G401.6 (cell line): ENCODE measurements around the gene TBCD.

ENCODE experiments used
- FAIRE-seq: peaks from 2 replicates; lab custom pipeline; 2012; peaks lifted over from hg19 to GRCh38; lab: Jason Lieb, UNC

The TBCD gene

DNA sequence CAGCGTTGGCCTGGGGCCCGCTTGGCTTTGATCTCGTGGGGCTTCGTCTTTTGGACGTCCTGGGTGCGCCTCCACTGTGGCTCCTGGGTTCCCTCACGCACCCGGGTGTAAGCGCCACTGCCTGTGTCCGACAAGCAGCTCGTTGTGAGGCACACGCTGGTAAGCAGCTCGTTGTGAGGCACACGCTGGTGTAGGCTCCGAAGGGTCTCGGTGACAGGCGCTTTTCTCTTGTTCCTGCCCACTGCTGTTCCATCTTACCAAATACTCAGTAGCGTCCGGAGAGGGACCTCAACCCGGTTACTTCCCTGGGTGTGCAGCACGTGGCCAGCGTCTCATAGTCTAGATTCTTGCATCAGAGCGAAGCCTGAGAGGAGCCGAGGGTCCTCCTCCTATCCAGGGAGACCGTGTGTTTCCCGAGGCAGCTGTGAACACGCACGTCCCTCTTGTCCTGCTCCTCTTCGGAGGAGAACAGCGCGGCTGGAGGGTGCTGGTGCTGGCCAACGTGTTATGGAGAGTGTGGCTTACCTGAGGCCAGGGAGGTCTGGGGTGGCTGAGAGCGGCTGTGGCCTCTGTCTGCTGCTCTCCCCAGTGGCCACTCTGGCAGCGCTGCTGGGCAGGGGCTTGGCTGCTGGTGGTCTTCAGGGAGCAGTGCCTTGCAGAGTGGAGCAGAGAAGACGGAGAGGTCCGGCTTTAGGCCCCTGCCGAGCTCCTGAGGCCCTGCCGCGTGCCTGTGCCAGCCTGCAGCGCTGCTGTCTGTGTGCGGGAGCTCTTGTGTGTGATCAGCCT lies 120.1 kb downstream of the TBCD start:
- FAIRE-seq = no peak

DNA sequence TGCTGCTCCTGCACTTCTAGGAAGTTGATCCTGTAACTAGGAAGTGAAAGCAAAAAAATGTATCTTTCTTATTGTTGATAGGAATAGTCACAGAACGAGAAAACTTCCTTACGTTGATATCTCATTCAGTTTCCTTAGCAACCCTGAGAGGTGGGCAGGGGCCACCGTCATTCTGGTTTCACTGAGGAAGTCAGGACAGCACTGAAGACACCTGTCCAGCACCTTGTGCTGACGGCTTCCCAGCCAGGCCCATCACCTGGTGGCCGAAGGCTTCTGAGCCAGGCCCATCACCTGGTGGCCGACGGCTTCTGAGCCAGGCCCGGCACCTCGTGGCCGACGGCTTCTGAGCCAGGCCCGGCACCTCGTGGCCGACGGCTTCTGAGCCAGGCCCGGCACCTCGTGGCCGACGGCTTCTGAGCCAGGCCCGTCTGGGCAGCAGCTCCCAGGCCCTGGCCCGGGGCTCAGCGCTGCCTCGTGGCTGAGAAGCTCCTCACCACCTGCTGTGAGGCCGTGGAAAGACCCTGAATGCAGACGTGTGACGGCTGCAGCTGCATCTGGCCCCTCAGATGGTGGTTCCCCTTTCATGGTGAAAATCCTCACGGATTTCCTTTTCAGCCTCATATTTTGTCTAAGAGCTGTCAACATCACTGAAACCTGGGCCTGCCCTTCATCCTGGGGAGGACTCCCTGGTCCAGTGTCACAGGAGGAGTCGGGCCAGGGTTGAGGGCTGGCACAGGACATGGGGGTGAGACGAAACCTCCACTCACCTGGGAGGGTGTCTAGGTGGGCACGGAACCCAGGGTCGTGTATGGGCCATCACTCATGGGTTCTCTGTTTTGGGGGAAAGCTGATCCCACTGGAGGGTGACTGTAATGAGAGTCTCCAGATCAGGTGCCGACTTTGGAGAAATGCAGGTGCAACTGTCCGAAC lies 121.0 kb downstream of the TBCD start:
- no peak for FAIRE-seq

DNA sequence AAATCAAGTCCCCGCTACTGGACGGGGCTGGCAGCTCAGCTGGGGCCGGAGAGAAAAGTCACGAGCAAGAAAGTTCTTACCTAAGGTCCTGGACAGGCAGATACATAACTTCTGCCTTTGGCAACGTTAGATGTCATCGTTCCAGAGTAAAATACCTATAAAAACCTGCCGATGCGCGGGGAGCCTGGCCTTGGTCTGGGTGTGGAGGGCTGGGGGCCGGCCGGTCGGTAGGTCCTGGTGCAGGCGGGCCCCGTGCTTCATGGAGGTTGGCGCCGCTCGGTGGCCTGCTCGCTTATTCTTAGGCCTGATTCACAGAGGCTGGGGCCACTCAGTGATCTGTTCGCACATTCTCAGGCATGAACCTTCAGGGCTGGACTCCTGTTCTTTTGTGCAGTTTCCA lies 121.7 kb downstream of the TBCD start:
- no peak for FAIRE-seq

DNA sequence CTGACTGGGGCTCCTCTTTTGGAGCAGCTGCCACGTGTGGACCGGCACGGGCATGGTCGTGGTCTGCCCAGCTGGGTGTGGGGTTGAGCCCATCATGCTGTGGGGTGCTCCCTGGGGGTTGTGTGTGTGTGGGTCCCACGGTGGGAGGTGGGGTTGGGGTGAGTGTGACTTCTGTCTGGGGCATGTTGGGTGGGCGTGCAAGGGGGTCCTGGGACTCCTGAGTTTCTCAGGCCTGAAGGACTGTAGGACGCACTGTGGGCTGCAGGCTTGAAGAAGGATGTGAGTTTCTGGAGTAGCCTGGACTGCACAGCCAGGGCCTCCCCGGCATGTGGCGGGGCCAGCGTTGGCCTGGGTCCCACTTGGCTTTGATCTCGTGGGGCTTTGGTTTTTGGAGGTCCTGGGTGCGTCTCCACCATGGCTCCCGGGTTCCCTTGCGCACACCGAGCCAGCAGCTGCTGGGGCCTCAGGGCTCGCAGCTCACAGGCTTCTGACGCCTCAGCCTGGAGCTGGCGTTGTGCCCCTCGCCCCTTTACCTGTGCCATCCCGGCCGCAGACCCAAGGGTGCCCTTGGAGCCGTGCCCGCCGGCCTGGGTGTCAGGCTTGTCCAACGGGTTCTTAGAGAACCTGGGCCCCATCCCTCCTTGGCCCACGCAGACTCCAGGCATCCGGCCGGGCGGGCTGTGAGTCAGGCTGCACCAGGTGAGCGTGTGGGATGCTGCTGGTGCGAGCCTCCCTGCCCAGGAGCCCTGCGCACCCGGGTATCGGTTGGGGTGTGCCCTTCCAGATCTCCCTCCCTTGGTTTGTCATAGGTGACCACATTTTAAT lies 122.4 kb downstream of the TBCD start:
- FAIRE-seq = no peak

DNA sequence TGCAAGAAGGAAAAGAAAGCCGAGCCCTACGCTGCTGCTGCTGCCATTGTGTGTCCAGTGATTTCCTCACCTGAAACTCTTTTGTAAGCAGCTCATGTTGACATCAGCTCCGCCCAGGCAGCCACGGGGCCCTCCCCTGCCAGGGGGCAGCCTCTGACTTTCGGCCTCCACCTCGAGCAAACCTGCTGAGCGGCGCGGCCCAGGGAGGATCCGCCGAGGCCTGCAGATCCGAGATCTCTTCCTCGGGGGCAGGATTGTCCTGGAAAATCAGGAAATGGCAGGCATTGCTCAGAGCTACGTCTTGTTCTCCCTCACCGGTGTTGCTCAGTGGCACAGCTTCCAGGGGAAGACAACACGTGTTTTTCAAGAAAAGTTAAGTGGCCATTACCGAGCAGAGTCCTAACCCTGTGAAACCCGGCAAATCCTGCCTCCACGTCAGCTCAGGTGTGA lies 123.6 kb downstream of the TBCD start:
- no peak for FAIRE-seq

DNA sequence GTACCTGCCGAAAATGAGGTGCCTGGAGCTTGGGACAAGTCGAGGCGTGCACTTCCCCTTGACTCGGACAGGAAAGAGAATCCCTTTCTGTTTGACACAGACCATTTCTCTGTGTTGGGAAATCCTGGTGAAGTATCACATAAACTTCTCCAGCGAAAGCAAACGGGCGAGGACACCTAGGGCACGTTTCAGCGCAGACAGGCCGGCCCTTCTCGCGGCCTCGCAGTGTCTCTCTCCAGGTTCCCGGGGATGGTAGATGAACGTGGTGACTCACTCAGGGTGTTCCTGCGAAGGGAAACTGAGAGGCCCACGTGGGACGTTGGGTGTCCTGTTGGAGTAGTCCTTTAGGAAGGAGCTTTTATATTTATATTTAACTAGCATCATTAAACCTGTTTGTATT lies 124.3 kb downstream of the TBCD start:
- no peak for FAIRE-seq

DNA sequence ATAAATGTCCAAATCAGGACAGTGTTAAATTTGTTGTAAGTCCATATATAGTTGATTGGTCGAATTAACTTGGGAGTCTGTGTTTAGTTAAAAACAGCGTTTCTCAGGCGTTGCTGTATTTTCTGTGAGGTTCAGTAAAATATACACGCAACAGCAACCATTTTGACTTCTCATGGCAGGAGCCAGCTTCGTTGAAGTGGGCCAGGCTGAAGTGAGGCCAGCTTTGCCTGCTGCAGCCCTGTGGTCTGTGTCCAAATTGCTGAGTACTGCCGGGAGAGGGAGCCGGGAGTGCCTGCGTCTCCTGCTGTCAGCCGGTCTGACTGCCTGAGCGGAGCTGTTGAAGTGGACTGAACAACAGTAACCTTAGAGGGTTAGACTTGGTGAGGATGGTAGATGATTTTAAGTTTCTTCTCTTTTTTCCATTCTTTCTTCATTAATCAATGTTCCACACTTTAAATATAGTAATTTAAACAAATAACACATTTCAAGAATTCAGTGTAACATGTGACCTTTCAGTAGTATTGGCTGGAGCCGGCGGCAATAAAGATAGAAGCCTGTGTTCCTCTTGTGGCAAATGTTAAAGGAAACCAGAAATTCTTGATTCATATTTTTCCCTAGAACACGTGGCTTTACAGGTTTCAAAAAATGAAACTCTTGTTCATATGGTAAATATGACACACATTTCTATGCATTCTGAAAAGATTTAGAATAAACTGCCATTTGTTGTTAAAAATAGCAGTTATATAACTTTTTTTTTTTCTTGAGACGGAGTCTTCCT lies 124.9 kb downstream of the TBCD start:
- FAIRE-seq = no peak

DNA sequence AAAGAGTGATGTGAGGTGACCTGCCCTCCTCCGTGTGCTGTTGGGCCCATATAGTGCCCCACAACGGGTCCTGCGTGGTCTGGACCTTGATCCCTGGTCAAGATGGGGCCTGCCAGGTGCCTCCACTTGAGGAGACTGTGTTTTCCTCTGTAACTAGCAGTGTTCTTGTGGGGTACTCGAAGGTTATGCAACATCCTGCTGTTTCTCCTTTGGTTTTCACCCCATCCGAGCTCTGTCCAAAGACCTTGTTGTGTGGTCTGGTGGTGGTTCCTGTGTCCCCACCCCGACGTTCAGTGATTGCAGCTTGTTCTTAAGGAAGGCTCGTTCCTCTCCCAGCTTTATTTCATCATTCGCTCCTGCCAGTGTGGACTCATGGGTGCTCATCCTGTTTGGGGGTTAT lies 126.7 kb downstream of the TBCD start:
- no peak for FAIRE-seq

DNA sequence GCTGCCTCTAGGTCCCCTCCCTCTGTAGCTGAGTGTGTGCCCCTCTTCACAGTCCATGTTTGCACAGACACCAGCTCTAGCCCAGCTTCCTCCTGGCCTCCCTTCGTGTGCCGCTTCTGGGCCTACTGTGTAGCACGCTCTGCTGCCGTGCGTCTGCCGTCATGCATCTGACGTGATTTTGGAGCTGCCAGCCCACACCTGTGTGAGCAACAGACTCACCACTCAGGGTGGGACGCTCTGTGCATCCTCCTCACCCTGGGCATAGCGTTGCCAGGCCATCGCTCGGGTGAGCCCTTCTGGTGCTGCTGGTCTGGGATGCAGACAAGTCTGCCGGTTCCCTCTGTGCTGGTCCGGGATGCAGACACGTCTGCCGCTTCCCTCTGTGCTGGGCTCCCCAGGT lies 127.4 kb downstream of the TBCD start:
- FAIRE-seq = no peak

DNA sequence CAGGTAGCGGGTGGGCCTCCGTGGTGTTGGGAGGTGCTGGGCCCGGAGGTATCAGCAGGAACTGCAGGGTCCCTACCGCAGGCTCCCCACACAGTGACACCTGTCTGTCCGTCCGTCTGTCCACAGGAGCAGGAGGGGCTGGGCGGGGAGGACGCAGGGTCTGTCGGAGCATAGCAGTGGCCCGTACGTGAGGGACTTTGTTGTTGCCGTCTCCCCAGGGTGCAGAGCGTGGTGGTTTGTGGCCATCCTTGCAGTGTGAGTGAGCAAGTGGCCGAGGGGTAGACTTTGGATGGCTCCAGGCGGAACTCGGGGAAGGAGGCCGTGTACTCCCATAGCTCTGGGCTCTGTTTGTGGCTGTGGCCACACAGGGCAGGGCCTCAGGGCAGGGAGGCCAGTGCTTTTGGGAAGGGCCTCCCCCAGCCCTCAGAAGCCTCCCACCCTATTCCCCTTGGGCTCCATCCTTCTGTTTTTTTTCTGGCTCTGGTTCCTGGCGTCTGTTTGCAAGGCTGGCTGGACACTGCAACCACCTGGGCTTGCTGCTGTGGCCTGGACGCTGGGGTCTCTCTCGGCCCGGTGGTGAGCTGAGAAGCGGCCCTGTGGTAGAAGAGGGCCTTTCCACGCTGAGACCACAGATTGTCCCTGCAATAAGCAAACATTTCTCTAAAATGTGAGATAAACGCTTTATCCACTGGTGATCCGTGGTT lies 128.9 kb downstream of the TBCD start:
- FAIRE-seq = no peak

DNA sequence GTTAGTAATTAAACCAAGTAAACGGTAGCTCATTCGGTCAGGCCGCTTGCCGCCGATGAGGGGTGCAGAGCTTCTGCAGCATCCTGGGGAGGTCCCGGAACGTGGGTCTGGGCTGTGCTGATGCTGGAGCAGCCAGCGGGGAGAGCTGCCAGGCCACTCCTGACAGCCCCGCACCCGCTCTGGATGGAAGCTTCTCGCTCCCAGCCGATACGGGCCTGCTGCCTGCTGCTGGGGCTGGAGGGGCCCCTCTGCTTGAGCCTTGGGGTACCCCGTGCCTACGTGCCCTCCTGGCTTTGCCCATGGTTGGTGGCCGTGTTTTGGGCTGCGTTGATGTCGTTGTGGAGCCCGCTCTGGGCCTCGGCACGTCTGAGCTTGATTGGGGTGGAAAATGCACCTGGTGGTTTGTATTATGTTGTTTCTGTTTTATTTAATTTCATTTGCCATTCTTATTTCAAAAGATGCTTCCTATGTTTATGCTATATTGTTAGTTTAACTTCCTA lies 129.5 kb downstream of the TBCD start:
- FAIRE-seq = no peak

DNA sequence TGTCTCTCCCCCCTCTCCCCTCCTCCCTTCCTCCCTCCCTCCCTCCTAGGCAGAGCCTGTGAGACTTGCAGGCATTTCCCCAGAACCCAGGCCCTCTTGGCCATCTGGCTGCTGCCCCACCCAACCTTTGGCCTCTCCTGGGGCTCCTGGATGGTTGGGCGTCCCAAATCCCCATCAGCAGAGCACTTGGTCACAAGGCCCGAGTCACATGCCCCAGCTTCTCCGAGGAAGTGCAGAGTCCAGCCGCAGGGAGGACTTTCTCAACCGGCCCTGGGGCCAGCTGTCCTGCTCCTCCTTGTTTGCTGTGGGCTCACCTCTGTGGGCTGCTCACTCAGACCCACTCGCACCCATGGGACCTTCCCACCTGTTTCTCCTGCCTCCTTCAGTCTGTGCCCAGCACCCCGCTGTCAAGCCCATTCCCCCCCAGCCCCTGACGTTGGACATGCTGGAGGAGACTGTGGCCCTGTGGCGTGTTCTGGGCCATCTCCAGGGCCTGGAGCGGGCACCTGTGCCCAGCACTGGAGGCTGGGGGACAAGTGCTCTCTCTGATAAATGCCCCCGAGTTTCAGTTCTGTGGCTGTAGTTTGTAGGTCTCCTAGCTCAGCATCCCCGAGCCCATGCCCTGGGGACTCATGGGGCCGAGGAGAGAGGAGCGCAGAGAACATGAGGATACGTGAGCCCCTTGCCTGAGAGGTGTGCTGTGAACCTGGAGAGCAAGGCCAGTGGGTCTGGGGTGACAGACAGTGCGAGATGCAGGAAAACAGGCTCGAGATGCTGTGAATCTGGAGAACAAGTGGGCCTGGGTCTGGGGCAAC lies 130.2 kb downstream of the TBCD start:
- no peak for FAIRE-seq

DNA sequence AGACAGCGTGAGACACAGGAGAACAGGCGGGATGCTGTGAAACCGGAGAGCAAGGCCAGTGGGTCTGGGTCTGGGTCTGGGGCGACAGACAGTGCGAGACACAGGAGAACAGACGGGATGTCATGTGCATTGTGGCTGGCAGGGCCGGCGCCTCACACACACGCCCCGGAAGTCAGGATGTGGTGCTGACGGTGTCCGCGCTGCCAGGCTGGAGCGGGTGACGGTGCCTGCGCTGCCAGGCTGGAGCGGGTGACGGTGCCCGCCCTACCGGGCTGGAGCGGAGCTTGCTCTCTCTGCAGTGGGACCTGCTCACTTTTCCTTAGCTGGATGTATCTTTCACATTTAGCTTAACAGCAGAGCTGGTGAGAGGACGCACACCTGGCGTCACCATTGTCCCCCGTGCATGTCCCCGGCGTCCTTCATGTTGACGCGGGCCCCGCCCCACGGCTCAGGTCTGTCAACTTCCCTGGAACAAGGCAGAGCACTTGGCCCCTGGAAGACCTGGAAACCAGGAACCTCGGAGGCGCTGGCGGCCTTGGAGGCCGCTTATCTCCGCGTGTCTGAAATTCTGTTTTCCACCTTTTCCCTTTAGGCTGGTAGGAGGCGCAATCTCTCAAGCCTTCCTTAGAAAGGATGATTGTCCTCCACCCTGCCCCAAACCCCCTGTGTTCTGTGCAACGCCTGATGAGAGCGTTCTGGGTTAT lies 131.0 kb downstream of the TBCD start:
- FAIRE-seq = no peak

DNA sequence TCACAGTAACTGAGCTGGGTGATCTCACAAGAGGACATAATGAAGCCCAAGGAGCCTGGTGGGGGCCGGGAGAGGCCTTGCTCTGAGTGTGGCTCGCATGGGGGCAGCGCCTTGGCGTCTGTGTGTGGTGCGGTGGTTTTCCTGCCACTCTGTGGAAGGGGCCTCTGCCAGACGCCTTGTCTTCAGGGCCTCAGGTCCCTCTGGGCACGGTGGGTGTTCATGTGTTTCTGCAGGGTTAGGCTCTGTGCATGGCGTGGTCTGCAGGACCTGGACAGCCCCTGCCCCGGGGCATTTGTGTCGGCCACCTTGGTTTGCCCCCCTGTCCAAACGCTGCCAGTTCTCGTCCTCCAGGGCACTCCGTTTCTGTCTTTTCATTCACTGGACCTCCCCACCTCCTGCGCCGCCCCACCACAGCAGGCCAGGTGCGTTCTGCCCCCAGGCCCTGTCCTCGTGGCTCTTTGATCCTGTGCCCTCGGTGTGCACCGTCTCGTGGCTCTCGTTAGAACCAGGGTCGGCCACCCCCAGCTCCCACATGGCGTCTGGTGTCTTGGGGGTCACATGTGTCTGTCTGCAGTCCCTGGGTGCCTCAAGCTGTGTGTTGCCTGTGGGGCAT lies 131.7 kb downstream of the TBCD start:
- no peak for FAIRE-seq

DNA sequence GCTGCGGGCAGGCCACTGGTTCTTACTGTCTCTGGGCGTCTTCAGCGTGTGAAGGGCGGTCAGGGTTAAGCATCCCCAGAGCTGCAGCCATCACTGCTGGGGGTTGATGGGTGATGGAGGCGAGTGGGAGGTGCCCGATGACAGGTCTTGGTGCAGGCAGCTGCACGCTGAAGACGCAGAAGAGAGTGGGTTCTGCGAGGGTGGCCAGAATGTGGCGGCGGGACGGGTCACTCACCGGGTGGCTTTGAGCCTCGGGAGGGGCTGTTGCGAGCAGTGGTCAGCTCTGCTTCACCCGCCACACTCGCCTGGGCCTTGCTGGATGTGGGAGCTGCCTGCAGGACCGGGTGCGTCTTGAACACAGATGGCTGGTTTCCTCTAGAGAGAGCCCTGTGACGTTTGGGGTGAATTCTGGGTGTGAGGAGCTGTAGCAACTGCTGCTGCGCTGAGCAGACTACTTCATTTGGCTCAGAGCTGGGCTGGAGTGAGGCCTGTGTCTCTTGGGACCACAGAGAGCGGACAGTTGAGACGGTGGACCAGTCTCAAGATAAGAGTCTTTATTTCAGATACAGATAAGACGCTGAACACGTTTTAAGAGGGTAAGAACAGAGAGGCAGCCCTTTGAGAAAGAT lies 132.6 kb downstream of the TBCD start:
- FAIRE-seq = no peak

DNA sequence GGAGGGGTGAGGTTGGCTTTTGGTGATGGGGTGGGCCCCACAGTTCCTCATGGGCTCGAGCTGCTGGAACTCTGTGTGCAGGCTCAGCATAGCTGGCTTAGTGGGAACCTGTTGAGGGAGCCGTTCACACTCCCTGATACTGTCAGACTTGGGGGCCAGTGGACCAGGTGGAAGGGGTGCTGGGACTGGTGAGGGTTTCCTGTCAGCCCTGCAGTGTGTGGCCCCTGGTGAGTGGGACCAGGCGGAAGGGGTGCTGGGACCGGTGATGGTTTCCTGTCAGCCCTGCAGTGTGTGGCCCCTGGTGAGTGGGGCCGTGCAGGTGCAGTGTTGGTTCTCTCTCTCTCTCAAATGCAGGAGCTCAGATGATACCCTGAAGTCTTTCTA lies 133.1 kb downstream of the TBCD start:
- no peak for FAIRE-seq

DNA sequence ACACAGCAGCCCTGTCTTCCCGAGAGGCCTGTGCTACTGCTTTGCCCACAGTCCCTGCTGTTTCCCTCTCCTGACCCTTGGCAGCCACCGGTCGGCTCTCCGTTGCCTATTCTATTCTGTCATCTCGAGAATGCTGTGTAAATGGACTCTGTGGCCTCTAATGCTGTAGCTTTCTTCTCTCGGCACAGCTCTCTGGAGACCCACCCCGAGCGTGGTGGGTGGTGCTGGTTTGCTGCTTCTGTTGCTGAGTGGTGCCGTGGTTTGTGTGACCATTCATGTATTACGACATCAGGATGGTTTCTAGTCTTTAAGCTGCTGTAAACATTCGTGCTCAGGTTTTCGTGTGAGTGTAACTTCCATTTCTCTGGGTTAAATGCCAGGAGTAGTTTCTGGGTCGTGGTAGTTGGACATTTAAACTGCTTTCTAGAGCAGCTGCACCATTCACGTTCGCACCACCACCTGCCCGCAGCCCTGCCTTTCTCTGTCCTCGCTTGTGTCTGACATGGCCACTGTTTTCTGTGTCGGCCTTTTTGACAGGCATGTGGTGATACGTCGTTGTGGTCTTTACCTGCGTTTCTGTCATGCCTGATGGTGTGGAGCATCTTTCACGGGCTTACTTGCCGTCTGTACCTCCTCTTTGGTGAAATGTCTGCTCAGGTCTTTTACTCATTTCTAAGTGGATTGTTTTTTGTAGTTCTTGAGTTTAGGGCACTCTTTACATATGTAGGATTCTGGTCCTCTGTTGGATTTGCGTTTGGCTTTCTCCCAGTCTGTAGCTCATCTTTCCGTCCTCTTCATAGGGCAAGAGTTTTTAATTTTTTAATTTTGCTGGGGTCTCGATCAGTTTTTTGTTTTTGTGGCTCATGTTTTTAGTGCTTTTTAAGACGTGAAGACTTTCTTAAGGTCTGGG lies 135.6 kb downstream of the TBCD start:
- FAIRE-seq = no peak
